Globus pallidus (tissue), 1 donor: Measurements from ENCODE around the gene NEDD4L.

Source experiments
- DNase-seq: peaks from one replicate; pipeline ENCODE4 v3.0.0-alpha.2; 2015; ENCODE audit warnings: low spot score

Gene NEDD4L

DNA sequence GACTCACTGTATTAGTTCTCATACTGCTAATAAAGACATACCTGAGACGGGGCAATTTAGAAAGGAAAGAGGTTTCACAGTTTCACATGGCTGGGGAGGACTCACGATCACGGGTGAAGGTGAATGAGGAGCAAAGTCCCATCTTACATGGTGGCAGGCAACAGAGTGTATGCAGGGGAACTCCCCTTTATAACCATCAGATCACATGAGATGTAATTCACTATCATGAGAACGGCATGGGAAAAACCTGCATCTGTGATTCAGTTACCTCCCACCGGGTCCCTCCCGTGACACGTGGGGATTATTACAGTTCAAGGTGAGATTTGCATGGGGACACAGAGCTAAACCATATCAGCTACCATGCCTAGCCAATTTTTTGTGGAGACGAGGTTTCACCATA, 168.2 kb downstream of the NEDD4L start:
- DNase-seq, result no peak

GRCh38 chr18:58213440-58213839, 169.4 kb downstream of the NEDD4L start:
- DNase-seq, result no peak

DNA sequence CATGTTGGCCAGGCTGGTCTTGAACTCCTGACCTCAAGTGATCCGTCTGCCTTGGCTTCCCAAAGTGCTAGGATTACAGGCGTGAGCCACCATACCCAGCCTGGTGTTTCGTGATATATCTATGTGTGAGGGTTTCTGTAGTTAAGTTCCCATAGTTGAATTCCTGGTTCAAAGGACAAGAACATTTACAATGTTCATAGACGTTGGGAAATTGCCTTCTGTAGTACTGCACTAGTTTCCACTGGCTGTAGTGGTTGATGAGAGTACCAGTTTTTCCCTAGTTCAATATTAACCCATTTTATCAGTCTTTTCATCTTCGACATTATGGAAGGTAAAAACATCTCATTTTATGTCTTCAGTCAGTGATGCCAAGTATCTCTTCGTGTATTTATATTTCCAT, 171.0 kb downstream of the NEDD4L start:
- DNase-seq, result no peak

- no peak for DNase-seq
Measured at GRCh38 chr18:58216071-58216481, 172.1 kb downstream of the NEDD4L start.

GRCh38 chr18:58217052-58217451, 173.0 kb downstream of the NEDD4L start:
- DNase-seq, result no peak

GRCh38 chr18:58218117-58218516, 174.1 kb downstream of the NEDD4L start:
- no peak for DNase-seq

DNA sequence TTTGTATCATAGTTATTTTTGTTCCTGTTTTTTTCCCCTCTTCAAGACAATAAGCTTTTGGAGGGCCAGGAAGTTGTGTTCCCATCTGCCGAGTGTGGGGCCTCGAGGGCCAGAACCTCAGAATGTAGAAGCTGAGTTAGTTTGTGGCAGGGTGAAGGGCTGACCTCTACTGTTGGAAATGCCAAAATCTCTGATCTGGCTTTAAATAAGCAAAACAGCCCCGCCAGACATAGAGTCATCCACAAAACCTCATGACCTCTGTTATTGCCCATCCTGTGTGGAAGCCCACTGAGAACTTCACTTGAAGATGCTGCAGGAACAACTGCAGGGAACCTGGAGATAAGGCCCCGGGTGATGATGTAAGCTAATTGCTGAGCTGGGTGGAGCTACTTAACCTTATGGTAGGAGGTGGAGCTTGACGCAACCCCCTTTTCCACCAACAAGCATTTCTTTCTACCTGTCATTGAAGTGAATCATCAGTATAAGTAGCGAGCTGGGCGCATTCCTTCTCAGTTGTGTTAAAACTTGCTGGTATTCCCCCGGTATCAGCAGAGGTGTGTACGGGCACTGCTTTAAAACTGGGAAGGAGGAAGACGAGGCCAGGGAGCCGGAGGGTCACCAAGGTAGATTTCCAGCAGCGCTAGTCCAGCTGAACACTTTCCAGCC, 177.2 kb downstream of the NEDD4L start:
- no peak for DNase-seq

DNA sequence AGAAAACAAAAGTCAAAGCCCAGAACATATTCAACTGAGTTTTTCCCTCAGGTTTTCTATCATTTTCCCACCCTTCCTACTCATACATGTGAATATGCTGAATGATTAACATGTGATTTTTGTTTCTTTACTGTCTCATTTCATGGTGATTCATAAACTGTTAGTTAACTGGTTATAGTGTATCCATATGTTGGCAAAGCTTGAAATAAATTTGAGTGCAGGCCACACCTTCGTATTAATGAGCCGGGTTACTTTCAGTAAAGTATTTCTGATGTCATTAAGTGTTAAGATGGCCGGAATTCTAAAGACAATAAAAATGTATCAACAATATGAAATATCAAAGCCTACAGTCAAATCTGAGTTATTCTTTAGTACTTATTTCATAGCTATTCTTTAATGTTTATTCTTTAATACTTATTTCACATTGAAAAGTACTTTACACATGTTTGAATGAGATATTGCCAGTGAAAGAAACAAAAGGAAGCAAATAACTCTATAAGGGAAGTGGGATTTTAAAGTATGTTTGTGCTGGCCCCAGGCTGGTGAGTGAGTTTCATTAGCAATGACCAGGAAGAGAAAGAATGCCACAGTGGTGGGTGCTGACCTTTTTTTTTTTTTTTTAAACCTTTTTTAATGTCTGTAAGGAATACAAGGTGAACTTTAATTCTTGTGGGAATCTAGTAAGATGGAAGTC, 178.6 kb downstream of the NEDD4L start:
- no peak for DNase-seq

DNA sequence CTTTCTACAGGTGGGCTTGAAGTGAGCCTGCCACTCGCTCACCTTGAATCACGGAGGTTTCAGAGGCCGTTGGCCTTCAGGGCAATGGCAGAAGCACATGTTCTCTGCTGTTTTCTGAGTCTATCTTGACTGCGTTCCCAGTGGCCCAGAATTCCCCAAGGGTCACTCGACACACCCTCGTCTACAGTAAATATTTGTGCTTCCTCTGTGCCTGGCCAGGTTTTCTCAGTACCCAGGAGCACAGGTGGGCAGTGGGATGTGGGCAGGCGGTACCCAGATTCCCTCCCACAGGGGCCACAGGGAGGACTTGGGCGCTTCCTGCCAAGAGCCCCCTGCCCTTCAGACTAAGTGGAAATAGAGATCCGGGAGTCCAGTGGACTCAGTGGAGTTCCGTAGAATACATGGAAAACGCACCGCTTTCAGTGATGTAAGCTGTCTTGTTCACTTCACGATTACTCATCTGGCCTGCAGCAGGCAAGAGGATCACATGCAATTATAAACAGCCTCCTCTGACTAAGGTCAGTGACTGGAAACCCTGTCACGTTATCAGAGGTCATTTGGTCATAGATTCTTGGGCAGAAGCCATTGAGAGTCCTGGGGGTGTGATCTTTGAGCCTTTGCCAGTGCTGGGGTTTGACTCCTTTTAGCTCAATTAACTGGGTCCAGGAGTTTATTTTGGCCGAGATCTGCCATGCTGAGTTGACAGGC, 179.8 kb downstream of the NEDD4L start:
- no peak for DNase-seq

- DNase-seq, result no peak
Measured at GRCh38 chr18:58224425-58224750, 180.4 kb downstream of the NEDD4L start.

GRCh38 chr18:58225101-58225500, 181.1 kb downstream of the NEDD4L start:
- DNase-seq, result no peak

DNA sequence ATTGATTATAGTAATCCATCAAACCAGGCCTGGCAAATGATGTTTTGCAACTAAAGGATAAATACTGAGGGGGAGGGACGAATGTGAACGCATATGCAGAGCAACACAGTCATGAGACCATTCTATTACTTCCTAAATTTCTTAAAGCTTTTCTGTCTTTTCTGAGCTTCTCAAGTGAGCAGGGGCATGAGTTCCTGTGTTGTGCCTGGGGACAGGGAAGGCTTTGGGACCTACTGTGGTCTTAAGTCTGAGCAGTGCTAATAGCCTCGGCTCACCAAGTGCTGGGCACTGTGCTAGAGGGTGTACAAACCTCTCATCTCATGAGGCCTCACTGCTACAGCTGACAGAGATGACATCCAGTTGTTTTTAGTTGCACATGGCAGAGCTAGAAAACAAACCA, 182.4 kb downstream of the NEDD4L start:
- DNase-seq, result no peak

DNA sequence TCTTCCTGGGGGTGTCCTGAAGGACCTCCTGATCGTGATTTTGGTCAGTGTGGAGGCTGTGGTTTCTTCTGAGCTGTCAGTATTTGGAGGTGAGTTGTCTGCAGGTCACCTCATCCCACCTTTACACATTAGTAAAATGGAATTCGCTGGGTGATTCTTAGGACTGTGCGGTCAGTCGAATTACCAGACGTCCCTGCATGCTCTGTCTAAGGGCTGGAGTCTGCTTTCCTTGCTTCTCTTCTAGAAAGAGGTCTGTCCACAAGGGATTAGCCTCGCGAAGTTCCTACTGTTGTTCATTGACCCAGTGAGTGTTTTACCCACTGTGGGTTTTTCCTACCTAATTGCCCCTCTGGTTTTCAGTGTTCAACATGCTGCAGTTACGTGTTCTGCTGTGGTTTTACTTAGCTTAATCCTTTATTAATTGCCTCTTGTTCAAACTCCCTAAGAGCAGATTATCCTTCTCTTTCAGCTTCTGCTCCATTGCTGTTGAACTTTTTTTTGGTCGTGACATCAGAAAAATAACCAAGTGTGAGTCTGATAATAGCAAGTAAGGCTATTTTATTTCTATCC, 183.4 kb downstream of the NEDD4L start:
- no peak for DNase-seq

DNA sequence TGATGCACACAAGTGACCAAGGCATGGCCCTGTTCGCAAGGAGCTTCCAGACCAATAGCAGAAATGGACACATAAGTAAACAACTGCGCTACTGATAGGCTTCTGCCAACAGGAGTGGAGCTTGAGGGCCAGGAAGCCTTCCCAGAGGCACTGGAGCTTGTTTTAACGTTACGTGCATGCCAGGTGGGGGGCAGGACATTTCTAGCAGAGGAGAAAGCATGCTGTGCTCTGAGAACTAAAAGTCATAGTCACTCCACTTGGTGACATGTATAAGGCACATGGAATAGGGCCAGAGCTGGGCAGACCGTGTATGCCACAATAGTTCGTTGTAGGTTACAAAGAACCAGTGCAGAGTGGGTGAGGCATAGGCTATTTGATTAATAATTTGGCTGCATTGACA, 184.2 kb downstream of the NEDD4L start:
- no peak for DNase-seq

DNA sequence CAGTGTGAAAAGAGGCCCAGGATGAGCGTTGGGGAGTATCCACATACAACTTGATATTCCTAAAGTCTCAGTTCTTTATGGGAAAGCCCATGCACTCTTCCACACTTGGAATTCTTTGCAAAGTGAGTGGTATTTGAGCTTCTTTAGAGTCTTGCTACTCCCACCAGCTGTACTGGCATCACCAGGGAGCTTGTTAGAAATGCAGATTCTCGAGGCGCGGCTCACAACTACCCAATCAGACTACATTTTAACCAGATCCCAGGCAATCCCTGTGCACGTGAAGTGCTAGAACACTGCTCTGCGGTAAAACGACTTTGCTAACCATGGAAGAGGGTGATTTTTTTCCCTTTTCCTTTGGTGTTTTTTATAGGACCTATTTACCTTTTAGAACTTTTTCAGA, 184.7 kb downstream of the NEDD4L start:
- DNase-seq, result no peak

DNA sequence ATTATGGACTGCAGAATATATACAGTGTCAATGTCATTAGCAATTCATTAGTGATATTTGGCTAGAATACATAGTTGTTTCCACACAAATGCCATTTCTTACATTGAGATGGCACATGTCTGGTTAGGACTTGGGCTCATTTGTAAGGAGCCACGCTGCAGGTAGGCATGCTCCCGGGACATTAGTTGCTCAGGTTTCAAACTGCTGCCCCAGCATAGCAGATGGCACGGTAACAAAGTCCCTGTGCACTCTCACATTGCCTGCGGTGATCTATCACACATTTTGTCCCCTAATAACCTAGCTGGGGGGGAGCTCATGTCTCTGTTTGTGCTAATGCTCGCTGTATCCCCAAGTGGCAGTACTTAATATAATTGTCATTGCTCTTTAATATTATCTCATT, 185.1 kb downstream of the NEDD4L start:
- no peak for DNase-seq

- no peak for DNase-seq
Measured at GRCh38 chr18:58230438-58231179, 186.6 kb downstream of the NEDD4L start.

DNA sequence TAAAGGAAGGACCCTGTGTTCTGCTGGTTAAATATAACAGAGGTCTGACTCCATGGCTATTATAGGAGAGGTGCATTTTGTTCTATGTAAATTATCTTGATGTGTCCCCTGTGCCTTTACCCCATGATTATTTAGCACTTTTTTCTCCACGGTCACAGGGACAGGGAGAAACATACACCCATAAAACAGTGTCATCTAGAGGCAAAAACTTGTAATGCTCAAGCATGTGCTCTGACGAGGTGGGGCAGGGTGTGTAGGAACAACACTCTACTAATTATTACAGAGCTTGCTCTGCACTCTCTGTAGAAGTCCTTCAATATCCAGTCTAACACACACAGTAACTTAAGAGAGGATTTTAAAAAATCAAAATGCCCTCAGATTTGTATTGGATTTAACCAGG, 187.9 kb downstream of the NEDD4L start:
- DNase-seq, result no peak

DNA sequence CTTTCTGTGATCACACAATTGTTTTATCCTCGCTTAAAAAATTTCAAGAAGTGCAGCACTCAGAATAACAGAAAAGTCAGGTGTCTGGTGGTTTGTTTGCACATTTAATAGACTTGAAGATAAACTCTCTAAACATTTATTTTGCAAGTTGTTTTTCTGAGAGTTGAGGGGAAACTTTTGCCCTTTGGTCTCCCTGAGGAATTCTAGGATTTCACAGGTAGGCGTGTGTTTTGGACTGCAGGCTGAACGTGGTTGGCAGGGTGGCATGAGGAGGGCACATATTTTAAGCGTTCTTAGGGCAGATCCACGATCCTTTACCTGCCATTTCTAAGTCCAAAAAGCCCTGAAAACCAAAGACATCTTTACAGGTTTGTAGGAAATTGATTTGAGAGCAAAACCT, 188.6 kb downstream of the NEDD4L start:
- DNase-seq, result no peak

DNA sequence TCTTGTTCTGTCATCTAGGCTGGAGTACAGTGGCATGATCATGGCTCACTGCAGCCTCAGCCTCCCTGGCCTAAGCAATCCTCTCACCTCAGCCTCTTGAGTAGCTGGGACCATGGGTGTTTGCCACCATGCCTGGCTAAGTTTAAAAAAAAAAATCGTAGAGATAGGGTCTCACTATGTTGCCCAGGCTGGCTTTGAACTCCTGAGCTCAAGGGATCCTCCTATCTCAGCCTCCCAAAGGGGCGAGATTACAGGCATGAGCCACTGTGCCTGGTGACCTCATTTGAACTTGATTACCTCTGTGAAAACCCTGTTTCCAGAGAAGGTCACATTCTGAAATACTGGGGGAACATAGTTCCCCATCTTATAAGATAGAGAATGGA, 190.3 kb downstream of the NEDD4L start:
- no peak for DNase-seq

- DNase-seq, result no peak
Measured at GRCh38 chr18:58235001-58235436, 191.0 kb downstream of the NEDD4L start.

DNA sequence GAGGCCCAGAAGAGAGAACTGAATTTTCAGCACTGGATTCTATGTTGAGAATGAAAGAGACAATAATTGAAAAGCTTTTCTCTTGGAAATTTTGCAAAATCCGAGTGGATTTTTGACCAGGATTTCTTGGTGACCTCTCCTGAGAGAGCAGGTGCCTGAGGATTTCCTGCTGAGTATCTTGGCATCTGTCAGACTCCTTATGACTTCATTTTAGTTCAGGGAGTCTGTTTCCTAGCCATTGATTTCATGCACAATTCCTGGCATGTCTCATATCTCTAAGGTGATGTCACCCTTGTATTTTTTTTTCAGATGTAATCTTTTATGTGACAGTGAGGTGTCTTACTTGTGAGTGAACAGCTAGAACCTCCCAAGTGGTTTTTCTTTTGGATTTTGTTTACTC, 195.9 kb downstream of the NEDD4L start:
- DNase-seq, result no peak
